ENCODE measurements around the gene FAM149B1. TPM values are rescaled to one million over a fixed set of nuclear protein-coding genes. Genes with fewer than 3 reads are reported as not detected.
"Not testable (repeated sequence)": the region's sequence is repeated elsewhere in the genome, so short reads cannot be mapped to it uniquely, and the experiment has no call there.

Gene FAM149B1
- total RNA-seq = 10 to 100 TPM; 13.3 to 13.7 TPM

DNA sequence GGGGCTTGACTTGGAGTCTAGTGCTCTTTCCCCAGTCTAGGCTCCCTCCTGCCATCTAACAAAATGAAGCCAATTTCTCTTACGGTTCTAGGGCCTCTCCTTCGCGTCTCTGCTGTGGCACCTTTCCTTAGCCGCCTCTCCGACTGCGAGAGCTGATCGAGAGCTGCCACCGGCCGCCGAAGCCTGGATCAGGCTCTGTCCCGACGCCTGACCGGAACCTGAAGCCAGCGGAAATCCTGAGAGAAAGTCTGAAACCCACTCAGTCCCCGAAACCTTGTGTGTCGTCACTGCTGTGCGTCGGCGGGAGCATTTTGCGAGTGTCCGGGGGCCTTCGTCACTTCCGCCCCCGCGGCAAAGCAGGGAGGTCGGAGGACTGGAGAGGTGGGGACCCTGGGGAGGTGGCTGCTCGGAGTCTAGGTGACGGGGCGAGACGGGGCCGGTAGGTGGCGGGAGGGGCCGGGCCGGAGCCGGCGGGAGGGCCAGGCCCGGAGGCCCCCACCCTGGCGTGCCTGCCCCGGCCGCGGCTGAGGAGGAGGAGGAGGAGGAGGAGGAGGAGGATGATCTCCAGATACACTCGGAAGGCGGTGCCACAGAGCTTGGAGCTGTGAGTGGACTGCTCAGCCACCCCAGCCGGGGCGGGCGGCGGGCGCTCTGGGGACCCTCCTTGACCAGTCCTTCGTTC lies at the start of gene FAM149B1, which contains the start of gene ECD:
Gene FAM149B1 (plus strand): TSS at position 337 of the 682 bp plus-strand sequence. CDS start 221 bp downstream, at position 558.
Gene ECD (minus strand): TSS at position 226 of the 682 bp plus-strand sequence. CDS start 4,071 bp downstream, outside the sequence.
- no peaks in the 10 kb centered on the region for H3K9me3 Mint-ChIP-seq
- peaks cover 9% of the 10 kb centered on the region for H3K36me3 Mint-ChIP-seq (ENCODE audit: low read depth)
- H3K27me3 Mint-ChIP-seq (ENCODE audit: low read depth) = no peaks in the 10 kb centered on the region
- H3K27ac Mint-ChIP-seq = peak within 1 kb of the TSS; percentile 100
- DNase-seq = peak; percentile 96
- H3K4me3 Mint-ChIP-seq = peak within 1 kb of the TSS; percentile 100
- peaks cover 37% of the 10 kb centered on the region for H3K4me1 Mint-ChIP-seq (ENCODE audit: low read depth)
- CTCF ChIA-PET = interaction anchor here (1.9 kb wide), 1 partner anchor 68 kb away, joined by 6 read pairs; no protein-coding TSS in a partner anchor
- intact Hi-C loops (cut with micrococcal nuclease) = loop anchor here (1.0 to 10.0 kb wide), 7 partner anchors 56 to 811 kb away; partner anchors contain the start of genes DNAJC9, MCU, NUDT13 and PPP3CB

GRCh38 chr10:73119457-73119856 lies 48.5 kb upstream of the FAM149B1 start:
- no peak for DNase-seq
- peaks cover 8% of the 10 kb centered on the region for H3K4me1 Mint-ChIP-seq (ENCODE audit: low read depth)
- no peaks in the 10 kb centered on the region for H3K27me3 Mint-ChIP-seq (ENCODE audit: low read depth)
- no peaks in the 10 kb centered on the region for H3K9me3 Mint-ChIP-seq
- peak overlapping the region; percentile 2 for H3K27ac Mint-ChIP-seq
- CTCF ChIA-PET = no interaction called here
- H3K36me3 Mint-ChIP-seq (ENCODE audit: low read depth) = peaks cover 7% of the 10 kb centered on the region
- intact Hi-C loops (cut with micrococcal nuclease) = no loop called here
- no peak overlapping the region for H3K4me3 Mint-ChIP-seq

DNA sequence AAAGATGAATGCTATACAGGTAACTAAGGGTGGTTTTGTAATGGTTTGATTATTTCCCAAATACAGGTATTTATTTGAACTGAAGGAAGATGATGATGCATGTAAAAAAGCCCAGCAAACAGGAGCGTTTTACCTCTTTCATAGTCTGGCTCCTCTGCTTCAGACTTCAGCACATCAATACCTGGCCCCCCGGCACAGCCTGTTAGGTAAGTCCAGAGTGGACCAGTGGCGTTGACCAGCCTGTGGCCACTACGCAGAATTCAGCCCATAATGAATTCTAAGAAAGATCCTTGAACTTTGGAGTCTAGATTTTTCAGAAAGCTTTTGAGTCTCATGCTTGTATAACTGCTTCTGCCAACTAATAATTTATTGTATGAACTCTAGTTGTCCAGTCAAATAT lies 48.0 kb upstream of the FAM149B1 start:
- DNase-seq = no peak
- H3K9me3 Mint-ChIP-seq = no peaks in the 10 kb centered on the region
- H3K4me1 Mint-ChIP-seq (ENCODE audit: low read depth) = peaks cover 8% of the 10 kb centered on the region
- H3K4me3 Mint-ChIP-seq = no peak overlapping the region
- peaks cover 7% of the 10 kb centered on the region for H3K36me3 Mint-ChIP-seq (ENCODE audit: low read depth)
- H3K27ac Mint-ChIP-seq = no peak overlapping the region
- intact Hi-C loops (cut with micrococcal nuclease) = no loop called here
- CTCF ChIA-PET = no interaction called here
- no peaks in the 10 kb centered on the region for H3K27me3 Mint-ChIP-seq (ENCODE audit: low read depth)

GRCh38 chr10:73126343-73126742 lies 41.6 kb upstream of the FAM149B1 start:
- peaks cover 7% of the 10 kb centered on the region for H3K36me3 Mint-ChIP-seq (ENCODE audit: low read depth)
- intact Hi-C loops (cut with micrococcal nuclease) = no loop called here
- DNase-seq = no peak
- no peaks in the 10 kb centered on the region for H3K4me1 Mint-ChIP-seq (ENCODE audit: low read depth)
- no peak overlapping the region for H3K27ac Mint-ChIP-seq
- no peaks in the 10 kb centered on the region for H3K27me3 Mint-ChIP-seq (ENCODE audit: low read depth)
- H3K9me3 Mint-ChIP-seq = no peaks in the 10 kb centered on the region
- CTCF ChIA-PET = no interaction called here
- H3K4me3 Mint-ChIP-seq = no peak overlapping the region

GRCh38 chr10:73131301-73131700 lies 36.6 kb upstream of the FAM149B1 start:
- Mint-ChIP-seq H3K27me3 (ENCODE audit: low read depth) (no peaks in the 10 kb centered on the region), H3K36me3 (ENCODE audit: low read depth) (peaks cover 20% of the 10 kb centered on the region), H3K4me3 (no peak overlapping the region), H3K4me1 (ENCODE audit: low read depth) (no peaks in the 10 kb centered on the region), H3K9me3 (no peaks in the 10 kb centered on the region), H3K27ac (no peak overlapping the region)
- CTCF ChIA-PET = no interaction called here
- no peak for DNase-seq
- intact Hi-C loops (cut with micrococcal nuclease) = no loop called here

DNA sequence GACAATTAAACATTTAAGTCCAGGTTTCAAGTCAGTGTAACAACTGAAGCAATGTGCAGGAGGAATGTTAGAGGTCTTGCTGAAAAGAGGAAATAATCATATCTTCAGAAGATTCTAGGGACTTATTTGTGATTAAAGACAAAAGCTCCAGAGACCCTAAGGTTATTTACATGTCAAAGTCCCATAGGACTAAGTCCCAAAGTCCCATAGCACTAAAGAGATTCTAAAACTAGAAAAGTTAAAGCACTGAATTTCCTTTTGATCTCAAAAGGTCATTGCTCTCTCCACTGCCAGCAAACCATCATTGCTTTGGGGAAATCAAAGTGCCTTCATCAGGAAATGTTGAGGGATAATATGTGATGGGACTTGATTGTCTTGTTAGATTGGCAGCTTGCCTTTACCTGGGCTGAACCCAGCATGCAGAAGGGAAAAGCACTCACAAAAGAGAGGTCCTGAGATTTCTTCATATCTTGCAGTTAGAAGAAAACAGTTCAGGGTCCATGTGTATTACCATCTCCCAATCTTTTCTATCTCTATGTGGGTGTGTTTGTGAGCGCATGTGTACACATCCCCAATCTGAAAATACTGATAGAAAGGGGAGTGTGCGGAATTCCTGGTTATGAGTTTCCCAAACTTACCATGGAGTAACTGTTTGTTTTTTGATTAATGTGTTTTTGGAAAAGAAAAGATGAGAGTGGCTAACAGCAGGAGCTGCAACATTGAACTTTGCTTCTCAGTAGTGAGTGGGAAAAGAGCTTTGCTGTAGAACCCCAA lies 35.8 kb upstream of the FAM149B1 start:
- CTCF ChIA-PET = interaction anchor here (1.2 to 1.4 kb wide), 2 partner anchors 21 to 26 kb away, joined by 3 to 5 read pairs; partner anchors contain the start of gene NUDT13
- Mint-ChIP-seq H3K36me3 (ENCODE audit: low read depth) (peaks cover 23% of the 10 kb centered on the region), H3K27ac (no peak overlapping the region), H3K27me3 (ENCODE audit: low read depth) (no peaks in the 10 kb centered on the region), H3K9me3 (no peaks in the 10 kb centered on the region), H3K4me1 (ENCODE audit: low read depth) (no peaks in the 10 kb centered on the region), H3K4me3 (no peak overlapping the region)
- intact Hi-C loops (cut with micrococcal nuclease) = no loop called here
- DNase-seq = no peak

DNA sequence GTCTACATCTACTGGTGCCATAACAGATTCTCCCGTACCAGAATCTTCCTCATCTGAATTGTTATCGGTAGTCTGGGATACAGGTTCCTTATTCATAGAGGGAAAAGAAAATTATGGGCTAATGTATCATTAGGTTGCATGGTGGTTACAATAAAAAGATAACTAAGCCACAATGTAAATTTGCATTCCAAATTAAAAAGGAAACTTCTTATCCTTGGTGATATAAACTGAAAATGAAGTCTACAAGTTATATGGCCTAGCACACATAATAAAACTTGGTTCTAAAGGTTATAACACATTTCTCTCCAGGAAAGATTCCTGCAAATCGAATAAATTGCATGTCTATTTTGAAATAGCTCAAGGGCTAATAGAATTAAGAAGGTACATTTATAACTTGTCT lies 33.2 kb upstream of the FAM149B1 start:
- Mint-ChIP-seq H3K4me3 (no peak overlapping the region), H3K36me3 (ENCODE audit: low read depth) (peaks cover 25% of the 10 kb centered on the region), H3K9me3 (no peaks in the 10 kb centered on the region), H3K27ac (no peak overlapping the region), H3K27me3 (ENCODE audit: low read depth) (no peaks in the 10 kb centered on the region), H3K4me1 (ENCODE audit: low read depth) (no peaks in the 10 kb centered on the region)
- intact Hi-C loops (cut with micrococcal nuclease) = no loop called here
- CTCF ChIA-PET = interaction anchor here (0.8 kb wide), 1 partner anchor 60 kb away, joined by 3 read pairs; no protein-coding TSS in a partner anchor
- no peak for DNase-seq

DNA sequence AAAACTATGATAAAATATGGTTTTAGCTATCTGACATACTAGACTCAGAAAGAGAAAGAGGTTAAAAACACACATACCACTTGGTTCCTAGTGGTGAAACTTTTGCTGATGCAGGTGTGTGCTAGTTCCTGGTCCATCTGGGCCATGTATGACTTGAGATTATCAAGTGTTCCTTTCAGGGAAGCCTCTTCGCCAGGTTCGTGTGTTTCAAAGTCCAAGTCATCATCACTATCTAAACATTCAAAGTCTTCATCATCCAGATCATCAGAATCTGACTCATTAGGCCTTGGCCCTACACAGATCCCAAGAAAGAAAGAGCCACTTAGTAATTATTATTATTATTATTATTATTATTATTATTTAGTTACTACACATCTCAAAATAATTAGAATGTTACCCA lies 31.3 kb upstream of the FAM149B1 start:
- CTCF ChIA-PET = no interaction called here
- Mint-ChIP-seq H3K4me1 (ENCODE audit: low read depth) (no peaks in the 10 kb centered on the region), H3K36me3 (ENCODE audit: low read depth) (peaks cover 25% of the 10 kb centered on the region)

GRCh38 chr10:73139251-73139650 lies 28.7 kb upstream of the FAM149B1 start:
- Mint-ChIP-seq H3K4me1 (ENCODE audit: low read depth) (no peaks in the 10 kb centered on the region), H3K27me3 (ENCODE audit: low read depth) (no peaks in the 10 kb centered on the region), H3K36me3 (ENCODE audit: low read depth) (peaks cover 24% of the 10 kb centered on the region), H3K9me3 (no peaks in the 10 kb centered on the region), H3K27ac (no peak overlapping the region), H3K4me3 (no peak overlapping the region)
- no peak for DNase-seq
- CTCF ChIA-PET = interaction anchor here (0.7 to 1.6 kb wide), 2 partner anchors 17 to 774 kb away, joined by 3 read pairs; no protein-coding TSS in a partner anchor
- intact Hi-C loops (cut with micrococcal nuclease) = no loop called here

More for the DNA sequence above, 31.3 kb upstream of the FAM149B1 start:
- no peak overlapping the region for H3K4me3 Mint-ChIP-seq
- H3K27me3 Mint-ChIP-seq (ENCODE audit: low read depth) = no peaks in the 10 kb centered on the region
- H3K9me3 Mint-ChIP-seq = no peaks in the 10 kb centered on the region
- DNase-seq = no peak
- H3K27ac Mint-ChIP-seq = no peak overlapping the region
- intact Hi-C loops (cut with micrococcal nuclease) = no loop called here

DNA sequence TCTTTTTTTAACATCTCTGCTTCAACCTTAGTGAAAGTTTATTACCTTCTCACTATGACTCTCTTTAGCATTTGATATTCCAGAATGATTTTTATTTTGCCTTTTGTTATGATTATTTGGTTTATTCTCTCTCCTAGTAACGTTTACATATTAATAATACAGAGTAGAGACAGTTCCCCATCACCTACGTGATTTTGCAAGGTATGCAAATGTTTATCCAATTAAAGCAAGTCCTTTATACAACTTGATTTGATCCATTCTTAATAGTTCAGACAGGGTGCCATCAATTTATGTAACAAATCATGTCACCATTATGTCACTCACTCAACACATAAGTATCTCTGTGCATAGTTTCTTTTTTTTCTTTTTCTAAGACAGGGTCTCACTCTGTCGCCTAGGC lies 26.3 kb upstream of the FAM149B1 start:
- Mint-ChIP-seq H3K27ac (no peak overlapping the region), H3K27me3 (ENCODE audit: low read depth) (no peaks in the 10 kb centered on the region), H3K4me1 (ENCODE audit: low read depth) (no peaks in the 10 kb centered on the region), H3K9me3 (no peaks in the 10 kb centered on the region), H3K36me3 (ENCODE audit: low read depth) (peaks cover 21% of the 10 kb centered on the region), H3K4me3 (no peak overlapping the region)
- CTCF ChIA-PET = no interaction called here
- intact Hi-C loops (cut with micrococcal nuclease) = no loop called here
- DNase-seq = no peak

GRCh38 chr10:73150633-73151413 lies 17.1 kb upstream of the FAM149B1 start:
- H3K27ac Mint-ChIP-seq; intact Hi-C loops (cut with micrococcal nuclease); H3K9me3 Mint-ChIP-seq; H3K27me3 Mint-ChIP-seq (ENCODE audit: low read depth); CTCF ChIA-PET; DNase-seq; H3K4me3 Mint-ChIP-seq; H3K4me1 Mint-ChIP-seq (ENCODE audit: low read depth): not testable (repeated sequence)
- peaks cover 31% of the 10 kb centered on the region for H3K36me3 Mint-ChIP-seq (ENCODE audit: low read depth)

GRCh38 chr10:73152009-73152408 lies 15.9 kb upstream of the FAM149B1 start:
- Mint-ChIP-seq H3K9me3 (no peaks in the 10 kb centered on the region), H3K36me3 (ENCODE audit: low read depth) (peaks cover 37% of the 10 kb centered on the region), H3K4me3 (no peak overlapping the region), H3K4me1 (ENCODE audit: low read depth) (no peaks in the 10 kb centered on the region), H3K27ac (no peak overlapping the region), H3K27me3 (ENCODE audit: low read depth) (no peaks in the 10 kb centered on the region)
- no peak for DNase-seq
- intact Hi-C loops (cut with micrococcal nuclease) = no loop called here
- CTCF ChIA-PET = no interaction called here
